Nucleus accumbens (tissue), 56 donors: Measurements from ENCODE around the gene TAF1B.
"Not testable (repeated sequence)": the region's sequence is repeated elsewhere in the genome, so short reads cannot be mapped to it uniquely, and the experiment has no call there.

Experiments used
- DNase-seq, 56 donors: peaks; one replicate each; lab custom pipeline; 2025; lab: John Stamatoyannopoulos, UW

The TAF1B gene

DNA sequence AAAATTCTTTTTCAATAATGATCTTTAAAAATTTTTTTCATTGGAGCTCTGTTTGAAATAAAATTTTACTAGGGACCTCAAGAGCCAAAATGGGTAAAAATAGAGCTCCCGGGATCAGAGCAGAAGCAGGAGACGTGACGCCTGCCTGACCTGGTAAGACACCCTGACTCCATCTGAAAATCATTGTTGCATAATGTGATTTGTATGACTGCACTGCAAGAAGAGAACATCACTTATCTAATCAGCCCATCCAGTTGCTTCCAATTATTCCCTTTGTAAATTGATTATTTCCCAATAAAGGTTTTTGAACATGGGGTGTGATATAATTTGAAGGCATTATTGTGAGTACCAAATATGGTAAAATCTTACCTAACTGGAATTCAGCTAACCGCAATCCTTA is 17.1 kb upstream of the TAF1B start:
- DNase-seq: no peak

DNA sequence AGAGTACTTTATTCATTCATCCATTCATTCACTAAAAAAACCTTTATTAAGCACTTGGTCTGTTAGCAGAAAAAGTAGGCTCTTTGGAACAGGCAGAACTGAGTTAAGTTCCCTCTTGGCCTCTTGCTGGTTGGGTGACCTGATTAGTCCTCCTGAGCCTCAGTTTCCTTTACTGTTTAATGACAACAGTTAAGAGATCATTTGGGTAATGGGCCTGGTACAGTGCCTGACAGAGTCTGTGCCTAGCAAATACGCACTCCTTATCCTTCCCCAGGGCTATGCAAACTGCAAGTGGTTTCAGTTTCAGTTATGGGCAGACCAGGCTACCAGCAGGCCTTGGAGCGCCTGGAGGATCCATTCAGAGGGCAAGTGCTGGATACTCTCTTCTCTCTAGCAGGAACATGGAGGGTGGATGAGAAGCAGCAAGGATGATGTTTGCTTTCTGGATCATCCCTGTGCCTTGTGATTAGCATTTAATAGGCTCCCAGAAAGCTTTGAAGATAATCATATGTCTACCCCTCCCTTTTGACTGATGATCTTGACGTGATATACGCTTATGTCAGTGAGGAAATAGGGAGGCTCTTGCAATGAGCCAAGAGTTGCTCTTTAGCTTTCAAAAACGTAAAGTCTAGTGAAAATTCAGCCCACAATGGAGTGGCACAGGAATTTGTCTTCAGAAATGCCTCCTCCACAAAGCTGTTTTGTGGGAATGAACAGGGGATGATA is 12.4 kb upstream of the TAF1B start:
- DNase-seq: no peak

DNA sequence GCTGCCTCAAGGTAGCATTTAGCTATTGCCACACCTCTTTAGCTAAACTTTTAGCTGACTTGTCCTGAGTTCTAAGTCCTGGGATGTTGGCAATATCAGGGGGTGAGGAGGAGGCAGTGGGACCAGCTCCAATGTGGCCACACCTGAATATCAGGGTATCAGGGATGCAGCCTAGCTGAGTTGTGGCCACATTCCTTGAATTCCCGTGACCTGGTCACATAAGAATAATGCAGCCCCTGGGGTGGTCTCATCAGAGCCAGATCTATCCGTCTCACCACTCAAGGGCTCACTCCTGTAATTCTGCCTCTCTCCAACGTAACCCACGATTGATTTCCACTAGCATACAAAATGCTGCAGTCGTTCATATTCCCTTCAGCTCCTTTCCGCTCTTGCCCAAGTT is 11.6 kb upstream of the TAF1B start:
- DNase-seq: no peak

DNA sequence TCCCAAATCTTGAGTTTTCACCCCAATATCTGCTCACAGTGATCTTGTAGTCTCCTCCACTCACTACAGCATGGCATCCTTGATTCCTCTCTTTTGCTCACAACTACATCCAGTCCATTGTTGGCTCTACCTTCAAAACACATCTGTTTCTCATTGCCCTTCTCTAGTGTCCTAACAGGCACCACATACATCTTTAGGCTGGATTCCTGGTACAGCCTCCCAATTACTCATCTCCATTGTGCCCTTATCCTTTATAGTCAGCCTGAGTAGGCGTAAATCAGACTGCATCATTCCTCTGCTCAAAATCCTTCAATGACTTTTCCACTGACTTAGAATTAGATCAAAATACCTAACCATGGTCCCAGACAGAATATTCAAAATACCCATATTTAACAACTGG is 10.7 kb upstream of the TAF1B start:
- DNase-seq: no peak

DNA sequence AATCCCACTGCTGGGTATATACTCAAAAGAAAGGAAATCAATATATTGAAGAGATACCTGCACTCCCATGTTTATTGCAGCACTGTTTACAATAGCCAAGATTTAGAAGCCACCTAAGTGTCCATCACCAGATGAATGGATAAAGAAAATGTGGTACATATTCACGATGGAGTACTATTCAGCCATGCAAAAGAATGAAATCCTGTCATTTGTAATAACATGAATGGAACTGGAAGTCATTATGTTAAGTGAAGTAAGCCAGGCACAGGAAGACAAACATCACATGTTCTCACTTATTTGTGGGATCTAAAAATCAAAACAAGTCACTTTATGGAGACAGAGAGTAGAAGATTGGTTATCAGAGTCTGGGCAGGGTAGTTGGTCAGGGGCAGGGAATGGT is 8.2 kb upstream of the TAF1B start:
- not testable (repeated sequence) for DNase-seq

DNA sequence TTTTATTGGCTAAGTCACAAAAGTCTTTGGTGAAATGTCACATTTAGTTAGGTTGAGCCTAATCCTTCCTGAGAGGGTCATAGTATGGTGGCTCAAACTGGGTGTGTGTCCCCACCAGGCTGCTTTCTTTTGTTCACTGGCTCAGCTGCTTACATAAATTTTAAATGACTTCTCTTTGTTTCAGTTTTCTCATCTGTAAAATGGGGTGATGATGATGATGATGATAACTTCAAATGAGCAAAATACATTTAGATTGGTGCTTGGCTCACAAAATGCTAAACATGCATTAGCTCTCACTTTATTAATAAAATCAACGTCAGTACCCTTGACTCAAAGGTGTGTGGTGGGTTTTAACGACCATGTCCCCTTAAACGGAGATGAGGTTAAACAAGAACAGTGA is 7.2 kb upstream of the TAF1B start:
- no peak for DNase-seq

DNA sequence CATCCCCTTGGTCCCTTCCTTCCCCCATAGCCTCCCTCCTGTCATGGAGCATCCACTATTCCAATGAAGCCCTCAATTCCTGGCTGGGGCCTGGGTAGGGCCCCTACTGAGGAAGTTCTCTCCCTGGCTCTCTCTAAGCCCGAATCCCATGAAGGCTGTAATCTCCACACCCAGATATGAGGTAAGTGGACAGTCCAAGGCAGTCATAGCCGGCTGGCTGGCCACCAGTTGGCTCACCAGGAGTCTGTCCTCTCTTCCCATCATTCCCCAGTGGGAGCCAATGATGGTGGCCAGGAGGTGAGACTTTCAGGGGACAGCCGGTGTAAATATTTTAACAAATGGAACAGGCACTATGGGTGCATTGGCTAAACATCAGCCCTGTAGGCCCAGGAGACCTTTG is 6.8 kb upstream of the TAF1B start:
- no peak for DNase-seq

DNA sequence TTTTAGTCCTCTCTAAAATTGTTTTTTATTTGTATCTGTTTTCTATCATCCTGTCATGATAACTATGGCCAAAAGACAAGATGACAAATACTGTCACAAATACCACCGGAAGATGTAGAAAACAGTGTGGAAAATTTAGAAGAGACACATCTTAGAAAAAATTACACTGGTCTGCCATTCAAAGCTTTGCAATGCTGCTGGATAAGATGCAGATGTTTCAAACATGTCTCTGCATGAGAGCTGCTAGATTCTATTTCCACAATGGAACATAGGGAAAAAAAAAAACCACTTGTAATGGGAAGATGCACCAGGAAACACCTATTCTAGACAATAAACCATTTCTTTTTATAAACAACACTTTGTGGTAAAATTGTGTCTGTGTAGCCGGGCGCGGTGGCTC is 5.8 kb upstream of the TAF1B start:
- DNase-seq: no peak

DNA sequence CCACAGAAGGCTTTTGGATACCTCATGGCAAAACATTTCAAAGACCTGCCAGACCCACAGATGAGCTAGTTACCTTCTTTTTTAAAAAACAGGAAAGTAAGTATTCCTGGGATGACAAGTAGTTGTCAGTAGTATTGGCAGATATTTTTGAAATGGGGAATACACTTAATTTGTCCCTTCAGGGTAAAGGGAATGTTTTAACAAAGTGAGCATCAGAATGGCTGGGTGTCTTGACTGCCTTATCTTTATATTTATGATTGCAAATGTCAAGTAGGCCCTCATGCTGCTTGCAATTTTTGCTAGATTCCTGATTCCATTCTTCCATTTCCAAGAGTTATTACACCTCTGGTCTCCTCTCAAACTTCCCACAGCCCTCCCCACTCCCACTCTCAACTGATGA is 4.9 kb upstream of the TAF1B start:
- DNase-seq: no peak

DNA sequence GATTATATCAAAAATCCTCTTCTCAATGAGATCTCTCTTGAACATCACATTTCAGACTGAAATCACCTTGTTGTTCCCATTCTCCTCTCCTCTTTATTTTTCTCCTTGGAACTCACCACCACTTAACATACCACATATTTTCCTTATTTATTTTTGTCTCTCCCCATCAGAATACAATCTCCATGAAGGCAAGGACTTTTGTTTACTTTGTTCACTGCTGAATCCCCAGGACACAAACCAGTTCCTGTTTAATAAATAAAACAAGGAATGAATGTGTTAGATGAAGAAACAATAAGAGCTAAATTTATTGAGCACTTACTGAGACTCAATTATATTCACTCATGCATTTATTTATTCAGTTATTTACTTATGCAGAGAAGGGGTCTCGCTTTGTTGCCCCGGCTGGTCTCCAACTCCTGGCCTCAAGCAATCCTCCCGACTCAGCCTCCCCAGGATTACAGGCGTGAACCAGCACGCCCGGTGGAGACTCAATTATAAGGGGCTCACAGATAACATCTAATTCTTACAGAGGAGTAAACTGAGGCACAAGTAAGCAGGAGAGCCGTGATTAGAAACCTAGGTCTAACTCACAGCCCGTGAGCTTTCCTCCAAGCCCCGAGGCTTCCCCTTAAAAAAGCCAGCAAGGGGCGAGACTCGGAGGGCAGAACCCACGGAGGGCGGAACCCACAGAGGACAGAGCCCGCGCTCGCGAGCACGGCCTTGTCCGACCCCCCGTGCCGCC is 616 bp upstream of the TAF1B start:
- no peak for DNase-seq

DNA sequence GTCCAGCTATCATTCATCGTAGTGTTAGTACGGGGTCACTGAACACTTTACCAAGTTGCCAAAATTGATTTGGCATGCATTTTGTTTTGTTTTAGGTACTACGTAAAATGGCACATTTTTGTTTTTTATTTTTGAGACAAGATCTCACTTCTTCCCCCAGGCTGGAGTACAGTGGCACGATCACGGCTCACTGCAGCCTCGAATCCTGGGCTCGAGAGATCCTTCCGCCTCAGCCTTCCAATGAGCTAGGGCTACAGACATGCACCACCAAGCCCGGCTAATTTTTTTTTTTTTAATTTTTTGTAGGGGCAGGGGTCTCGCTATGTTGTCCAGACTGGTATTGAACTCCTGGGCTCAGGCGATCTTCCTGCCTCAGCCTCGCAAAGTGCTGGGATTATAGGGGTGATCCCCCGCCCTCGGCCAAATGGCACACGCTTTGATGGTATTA is 786 bp downstream of the TAF1B start:
- DNase-seq: no peak

DNA sequence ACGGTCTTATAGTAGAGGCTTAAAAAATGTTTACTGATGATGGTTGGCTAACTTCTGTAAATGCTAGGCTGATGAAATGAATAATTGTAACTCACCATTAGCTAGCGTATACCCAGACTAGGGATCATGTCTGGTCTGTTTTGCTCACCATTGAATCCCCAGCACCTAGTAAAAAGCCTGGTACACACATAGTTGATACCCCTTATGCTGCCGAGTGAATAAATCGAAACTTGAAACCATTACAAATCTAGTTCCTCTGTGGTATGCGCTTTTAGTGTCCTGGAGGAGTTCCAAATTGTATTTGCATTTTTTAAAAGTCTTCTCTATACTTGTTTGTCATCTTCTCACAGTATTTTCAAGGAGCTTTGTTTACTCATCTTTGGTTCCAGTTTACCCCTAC is 1.3 kb downstream of the TAF1B start:
- DNase-seq: no peak

DNA sequence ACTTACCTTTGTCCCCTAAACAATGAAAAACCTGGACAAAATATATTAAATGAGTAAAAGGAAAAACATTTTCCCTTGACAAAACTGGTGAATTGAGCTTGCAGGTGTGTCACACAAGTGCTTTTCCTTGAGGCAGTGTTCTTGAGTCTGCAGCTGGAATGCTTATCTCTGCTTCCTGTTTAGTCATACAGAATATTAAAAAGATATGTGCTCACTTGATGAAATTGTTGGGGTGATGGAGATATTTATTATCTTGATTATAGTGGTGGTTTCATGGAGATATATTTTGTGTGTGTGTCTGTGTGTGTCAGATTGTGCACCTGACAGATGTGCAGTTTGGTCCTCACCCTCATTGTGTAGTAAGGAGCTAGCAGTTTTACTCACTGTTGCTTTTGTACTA is 3.3 kb downstream of the TAF1B start:
- DNase-seq: no peak

DNA sequence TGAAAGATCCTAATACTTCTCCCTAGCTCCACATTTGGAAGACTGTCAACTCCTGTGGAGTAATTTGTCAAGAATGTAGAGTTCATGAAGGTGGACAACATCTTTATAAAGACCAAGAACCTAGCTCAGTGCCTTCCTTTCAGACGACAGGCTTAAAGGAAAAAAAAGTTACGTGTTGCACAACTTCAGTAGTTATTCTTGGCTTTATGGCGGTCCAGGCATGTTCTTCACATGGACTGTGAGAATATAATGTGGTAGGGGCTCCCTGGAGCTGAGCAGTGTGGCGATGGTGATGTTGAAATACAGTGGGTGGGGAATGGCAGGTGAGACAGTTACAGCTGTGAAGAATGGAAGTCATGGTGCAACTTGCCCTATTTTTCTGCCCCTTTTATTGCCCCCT is 3.9 kb downstream of the TAF1B start:
- DNase-seq: no peak

DNA sequence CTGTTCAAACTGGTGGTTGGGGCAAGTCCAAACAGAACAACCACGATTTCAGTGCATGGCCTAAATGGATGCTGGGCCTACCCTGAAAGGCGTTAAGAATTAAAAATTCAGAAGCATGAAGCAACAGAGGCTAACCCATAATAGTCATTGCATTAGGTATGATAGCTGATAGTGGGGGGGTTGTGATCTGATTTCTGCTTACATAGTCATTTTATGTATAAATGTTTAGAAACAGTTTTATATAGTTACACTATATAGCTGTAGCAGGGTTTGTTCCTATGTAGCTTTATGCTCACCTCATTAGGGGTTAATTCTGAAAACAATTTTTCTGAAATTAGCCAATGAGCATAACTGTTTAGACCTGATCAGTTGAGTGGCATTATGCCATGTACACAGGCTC is 9.6 kb downstream of the TAF1B start:
- DNase-seq: no peak

DNA sequence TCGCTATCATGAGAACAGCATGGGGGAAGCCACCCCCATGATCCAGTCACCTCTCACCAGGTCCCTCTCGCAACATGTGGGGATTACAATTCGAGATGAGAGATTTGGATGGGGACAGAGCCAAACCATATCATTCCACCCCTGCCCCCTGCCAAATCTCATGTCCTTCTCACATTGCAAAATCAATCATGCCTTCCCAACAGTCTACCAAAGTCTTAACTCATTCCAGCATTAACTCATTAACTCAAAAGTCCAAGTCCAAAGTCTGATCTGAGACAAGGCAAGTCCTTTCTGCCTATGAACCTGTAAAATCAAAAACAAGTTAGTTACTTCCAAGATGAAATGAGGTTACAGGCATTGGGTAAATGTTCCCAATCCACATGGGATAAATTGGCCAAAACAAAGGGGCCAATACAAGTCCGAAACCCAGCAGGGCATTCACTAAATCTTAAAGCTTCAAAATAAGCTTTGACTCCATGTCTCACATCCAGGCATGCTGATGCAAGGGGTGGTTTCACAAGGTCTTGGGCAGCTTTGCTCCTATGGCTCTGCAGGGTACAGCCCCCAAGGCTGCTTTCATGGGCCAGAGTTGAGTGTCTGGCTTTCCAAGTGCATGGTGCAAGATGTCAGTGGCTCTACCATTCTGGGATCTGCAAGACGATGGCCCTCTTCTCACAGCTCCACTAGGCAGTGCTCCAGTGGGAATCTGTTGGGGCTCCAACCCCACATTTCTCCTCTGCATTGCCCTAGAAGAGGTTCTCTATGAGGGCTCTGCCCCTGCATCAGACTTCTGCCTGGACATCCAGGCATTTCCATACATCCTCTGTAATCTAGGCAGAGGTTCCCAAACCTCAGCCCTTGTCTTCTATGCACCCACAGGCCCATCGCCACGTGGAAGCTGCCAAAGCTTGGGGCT is 14.8 kb downstream of the TAF1B start:
- no peak for DNase-seq

DNA sequence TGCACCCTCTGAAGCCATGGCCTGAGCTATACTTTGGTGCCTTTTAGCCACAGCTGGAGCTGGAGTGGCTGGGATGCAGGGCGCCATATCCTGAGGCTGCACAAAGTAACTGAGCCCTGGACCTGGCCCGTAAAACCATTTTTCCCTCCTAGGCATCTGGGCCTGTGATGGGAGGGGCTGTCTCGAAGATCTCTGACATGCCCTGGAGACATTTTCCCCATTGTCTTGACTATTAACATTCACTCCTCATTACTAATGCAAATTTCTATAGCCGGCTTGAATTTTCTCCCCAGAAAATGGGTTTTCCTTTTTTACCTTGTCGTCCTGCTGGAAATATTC is 15.4 kb downstream of the TAF1B start:
- DNase-seq: no peak

DNA sequence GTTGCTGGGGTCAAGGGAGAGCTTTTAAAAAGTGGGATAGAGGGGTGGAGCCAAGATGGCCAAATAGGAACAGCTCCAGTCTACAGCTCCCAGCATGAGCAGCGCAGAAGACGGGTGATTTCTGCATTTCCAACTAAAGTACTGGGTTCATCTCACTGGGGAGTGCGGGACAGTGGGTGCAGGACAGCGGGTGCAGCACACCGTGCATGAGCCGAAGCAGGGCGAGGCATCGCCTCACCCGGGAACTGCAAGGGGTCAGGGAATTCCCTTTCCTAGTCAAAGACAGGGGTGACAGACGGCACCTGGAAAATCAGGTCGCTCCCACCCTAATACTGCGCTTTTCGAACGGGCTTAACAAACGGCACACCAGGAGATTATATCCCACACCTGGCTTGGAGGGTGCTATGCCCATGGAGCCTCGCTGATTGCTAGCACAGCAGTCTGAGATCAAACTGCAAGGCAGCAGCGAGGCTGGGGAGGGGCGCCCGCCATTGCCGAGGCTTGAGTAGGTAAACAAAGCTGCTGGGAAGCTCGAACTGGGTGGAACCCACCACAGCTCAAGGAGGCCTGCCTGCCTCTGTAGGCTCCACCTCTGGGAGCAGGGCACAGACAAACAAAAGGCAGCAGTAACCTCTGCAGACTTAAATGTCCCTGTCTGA is 17.8 kb downstream of the TAF1B start:
- DNase-seq: not testable (repeated sequence)

DNA sequence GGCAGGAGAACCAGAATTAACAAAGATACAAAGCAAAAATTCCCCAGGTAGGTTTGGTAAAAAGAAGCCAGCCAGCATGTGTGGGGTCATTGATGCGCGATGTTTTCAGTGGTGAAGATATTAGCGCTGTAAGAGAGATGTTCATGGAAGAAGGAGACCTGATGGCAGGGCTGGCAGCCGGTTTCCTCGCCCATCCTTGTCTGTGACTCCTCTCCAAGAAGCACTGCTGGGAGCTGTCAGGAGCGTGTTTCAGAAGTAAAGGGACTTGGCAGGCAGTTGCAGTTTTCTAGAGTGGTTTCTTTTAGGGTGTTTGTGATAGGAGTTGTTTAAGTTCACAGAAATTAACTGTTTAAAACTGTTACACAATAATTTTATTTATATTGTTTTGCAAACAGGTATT is 24.6 kb downstream of the TAF1B start:
- DNase-seq: peak in 6 of 56 donors; percentile 0 to 31 (median 11)

DNA sequence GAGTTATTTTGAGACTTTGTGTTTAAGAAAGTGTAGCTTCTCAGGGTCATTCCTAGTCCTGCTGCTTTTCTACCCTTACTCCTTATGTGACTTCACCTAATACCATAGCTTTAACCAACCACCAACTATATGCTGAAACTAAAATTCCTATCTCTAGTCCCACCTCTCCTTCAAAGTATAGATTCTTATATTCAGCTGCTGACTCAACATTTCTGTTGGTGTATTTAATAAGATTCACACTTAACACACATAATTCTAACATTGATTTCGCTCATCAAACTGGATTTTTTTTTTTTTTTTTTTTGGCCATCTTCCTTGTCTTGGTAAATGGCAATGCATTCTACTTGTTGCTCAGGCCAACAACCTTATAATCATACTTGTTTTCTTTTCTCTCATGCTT is 30.1 kb downstream of the TAF1B start:
- DNase-seq: no peak

DNA sequence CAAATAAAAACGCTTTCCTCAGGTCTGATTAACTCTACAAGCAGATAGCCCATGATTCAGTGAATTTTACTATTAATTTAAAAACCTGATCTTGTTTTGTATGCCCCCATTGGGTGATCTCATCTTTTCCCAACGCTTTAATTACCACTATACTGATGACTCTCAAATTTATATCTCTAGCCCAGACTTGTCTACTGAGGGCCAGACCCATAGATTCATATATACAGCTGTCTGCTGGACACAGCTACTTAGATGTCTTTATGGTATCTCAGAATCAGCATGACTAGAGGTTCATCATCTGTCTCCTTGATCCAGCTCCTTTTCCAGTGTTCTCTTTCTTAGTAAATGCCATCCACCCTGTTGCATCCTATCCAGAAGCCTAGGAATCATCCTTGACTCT is 33.8 kb downstream of the TAF1B start:
- DNase-seq: no peak
